SK-N-MC (cell line): ENCODE data around the gene KLHL30.

Experiments used
- EZH2 ChIP-seq: fragments of 200-600 bp; sonication (generic); IDR thresholded peaks from one replicate; pipeline ENCODE4 v1.6.1; 2017; ENCODE audit warnings: antibody characterized with exemption
- POLR2AphosphoS5 ChIP-seq: IDR thresholded peaks from 2 replicates; pipeline ENCODE4 v1.6.1; 2012; ENCODE audit warnings: mild to moderate bottlenecking, low read depth, low read length, borderline replicate concordance

- TF ChIP-seq EZH2 (no peak), POLR2AphosphoS5 (no peak)
Measured at GRCh38 chr2:238162251-238162845, 23.9 kb downstream of the KLHL30 start.
